LNCaP clone FGC (cell line): ENCODE measurements around the gene TRHDE.

Experiments
- DNase-seq: peaks from one replicate; pipeline ENCODE4 v3.0.0-alpha.2; 2011; ENCODE audit warnings: low read depth
- H3K4me3 ChIP-seq: 2 replicates; pipeline ENCODE4 v1.5.1; 2011; ENCODE audit warnings: mild to moderate bottlenecking, low read depth, low read length, control low read depth
- TF ChIP-seq, protein P1 (sequence below): IDR thresholded peaks from 2 replicates; pipeline ENCODE4 v1.5.1; 2012; ENCODE audit warnings: mild to moderate bottlenecking; ENCODE audit not compliant: control insufficient read depth, insufficient read depth; ENCODE audit errors: extremely low read depth

The TRHDE gene

DNA sequence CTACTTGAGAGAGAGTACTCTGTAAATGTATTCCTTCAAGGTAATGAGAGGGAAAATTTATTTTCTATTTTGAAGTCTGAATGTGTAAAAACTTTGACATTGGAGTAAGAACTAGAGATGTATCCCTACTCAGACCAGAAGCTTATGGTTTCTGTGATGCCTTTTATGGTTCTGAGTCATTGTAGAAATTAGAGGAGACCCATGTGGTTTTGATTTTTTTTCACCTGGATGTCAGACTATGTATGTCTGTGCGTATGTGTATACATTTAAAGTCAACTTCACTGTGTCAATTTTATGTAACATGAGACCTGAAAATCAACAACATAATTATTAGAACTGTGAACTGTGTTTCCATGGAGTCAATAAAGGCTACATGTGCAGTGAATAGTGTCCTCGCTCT is 302.0 kb downstream of the TRHDE start:
- TF ChIP-seq, protein P1, sequence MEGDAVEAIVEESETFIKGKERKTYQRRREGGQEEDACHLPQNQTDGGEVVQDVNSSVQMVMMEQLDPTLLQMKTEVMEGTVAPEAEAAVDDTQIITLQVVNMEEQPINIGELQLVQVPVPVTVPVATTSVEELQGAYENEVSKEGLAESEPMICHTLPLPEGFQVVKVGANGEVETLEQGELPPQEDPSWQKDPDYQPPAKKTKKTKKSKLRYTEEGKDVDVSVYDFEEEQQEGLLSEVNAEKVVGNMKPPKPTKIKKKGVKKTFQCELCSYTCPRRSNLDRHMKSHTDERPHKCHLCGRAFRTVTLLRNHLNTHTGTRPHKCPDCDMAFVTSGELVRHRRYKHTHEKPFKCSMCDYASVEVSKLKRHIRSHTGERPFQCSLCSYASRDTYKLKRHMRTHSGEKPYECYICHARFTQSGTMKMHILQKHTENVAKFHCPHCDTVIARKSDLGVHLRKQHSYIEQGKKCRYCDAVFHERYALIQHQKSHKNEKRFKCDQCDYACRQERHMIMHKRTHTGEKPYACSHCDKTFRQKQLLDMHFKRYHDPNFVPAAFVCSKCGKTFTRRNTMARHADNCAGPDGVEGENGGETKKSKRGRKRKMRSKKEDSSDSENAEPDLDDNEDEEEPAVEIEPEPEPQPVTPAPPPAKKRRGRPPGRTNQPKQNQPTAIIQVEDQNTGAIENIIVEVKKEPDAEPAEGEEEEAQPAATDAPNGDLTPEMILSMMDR, result no peak
- DNase-seq, result no peak
- H3K4me3 ChIP-seq, result no peak overlapping the region

DNA sequence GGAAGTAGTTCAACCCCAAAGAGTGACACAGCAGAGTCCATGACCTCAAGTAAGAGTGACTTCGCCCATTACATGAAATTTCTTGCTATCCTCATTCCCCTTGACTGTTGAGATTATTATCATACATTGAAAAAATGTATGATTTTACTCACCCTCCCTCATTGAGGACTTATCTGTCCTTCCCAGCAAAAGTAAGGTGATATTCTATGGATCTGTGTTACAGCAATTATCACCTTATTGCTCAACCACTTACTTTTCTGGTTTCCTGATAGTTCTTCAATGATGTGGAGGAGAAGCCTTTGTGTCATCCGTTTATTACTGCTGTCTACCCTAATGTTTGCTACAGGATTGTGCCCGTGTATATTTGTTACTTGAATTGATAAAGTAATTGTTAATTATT is 306.2 kb downstream of the TRHDE start:
- no peak for DNase-seq
- TF ChIP-seq, protein P1, result no peak
- no peak overlapping the region for H3K4me3 ChIP-seq

DNA sequence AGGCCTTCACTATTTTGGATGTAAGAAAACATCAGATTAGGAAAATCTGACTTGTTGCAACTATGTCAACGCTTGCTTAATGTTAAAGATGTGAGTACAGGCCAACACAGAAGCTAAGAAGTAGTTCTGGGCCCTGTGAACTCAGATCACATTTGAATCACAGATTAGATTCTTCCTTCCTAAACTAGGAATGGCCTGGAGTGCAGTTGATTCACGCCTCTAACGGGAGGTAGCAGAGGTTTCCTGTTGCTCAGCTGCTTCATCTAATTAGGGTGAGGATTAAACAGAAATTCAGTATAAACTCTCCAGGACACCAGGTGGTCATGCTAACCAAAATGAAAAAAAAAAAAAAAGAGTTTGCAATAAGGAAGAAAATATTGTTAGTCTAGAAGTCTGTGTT is 314.3 kb downstream of the TRHDE start:
- TF ChIP-seq, protein P1, result no peak
- H3K4me3 ChIP-seq, result no peak overlapping the region
- no peak for DNase-seq

DNA sequence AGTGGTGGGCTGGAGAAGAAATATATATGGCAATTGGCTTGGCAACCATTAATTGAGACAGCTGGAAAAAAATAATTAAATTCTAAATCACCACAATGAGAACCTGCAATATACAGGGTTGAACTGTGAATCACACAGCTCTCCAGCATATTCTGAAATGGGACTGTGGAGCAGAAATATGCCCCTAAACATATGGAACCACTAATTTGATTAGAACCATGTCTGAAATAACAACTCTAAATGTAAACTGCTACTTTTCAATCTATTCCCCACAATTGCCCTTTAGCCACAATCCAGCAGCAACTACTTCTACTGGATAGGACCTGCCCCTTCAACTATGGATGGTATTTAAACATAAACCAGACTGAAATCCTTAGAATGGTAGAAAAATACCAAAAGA is 330.4 kb downstream of the TRHDE start:
- no peak for DNase-seq
- H3K4me3 ChIP-seq, result no peak overlapping the region
- TF ChIP-seq, protein P1, result no peak

DNA sequence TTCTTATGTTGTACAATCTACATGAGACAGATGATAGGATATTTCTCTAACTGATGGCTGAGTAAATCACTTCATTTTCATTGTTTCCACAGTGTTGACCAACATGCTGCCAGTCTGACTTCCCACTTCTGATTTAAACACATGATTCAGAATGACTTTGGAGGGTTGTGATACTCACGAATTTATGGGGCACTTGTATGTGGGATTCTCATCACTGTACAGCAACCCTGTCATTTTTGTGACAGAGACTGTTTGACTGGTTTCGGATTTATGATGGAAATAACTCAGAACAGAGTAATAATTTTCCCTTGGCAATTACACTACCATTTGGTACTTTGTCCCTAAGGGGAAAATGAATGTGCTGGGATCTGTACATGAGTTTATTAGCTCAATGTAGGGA is 333.8 kb downstream of the TRHDE start:
- no peak for DNase-seq
- TF ChIP-seq, protein P1, result no peak
- no peak overlapping the region for H3K4me3 ChIP-seq

DNA sequence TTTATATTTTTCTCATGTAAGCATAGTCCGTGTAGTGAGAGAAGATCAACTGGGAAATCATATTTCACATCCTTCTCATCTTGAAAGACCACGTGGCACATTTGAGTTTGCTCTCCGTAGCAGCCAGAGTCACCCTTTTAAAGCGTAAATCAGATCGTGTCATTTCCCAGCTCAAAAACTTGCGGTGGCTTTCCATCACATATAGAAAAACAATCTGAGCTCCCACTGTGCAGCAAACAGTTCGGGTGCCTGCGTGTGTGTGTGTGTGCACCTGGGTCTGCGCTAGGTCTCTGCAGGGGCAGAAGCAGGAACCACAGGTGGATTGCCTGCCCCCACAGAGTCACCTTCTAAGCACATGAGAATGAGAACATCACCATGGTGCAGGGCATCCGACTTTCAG is 338.2 kb downstream of the TRHDE start:
- DNase-seq, result no peak
- TF ChIP-seq, protein P1, result no peak
- H3K4me3 ChIP-seq, result no peak overlapping the region

DNA sequence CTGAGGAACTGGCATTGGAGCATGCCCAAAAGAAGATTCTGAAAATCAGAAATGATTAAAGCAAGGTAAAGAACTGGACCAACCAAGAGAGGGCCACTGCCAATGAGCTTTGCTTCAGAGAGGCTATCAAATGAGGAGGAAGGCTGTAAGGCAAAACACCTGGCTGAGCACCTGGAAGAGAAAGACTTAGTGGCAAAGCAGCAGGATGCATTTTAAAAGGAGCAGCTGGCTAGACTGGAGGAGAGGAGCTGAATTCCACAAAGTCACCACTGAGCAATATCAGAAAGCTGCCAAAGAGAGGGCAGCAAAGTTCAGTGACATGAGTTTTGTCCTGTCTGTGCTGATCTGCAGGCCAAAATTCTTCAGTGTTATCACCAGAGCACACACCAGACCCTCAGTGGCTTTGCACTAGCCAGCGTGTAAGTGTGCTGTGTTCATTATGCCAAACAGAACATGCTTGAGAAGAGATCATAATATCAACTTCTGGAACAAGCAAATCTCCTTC is 338.7 kb downstream of the TRHDE start:
- TF ChIP-seq, protein P1, result no peak
- DNase-seq, result no peak
- no peak overlapping the region for H3K4me3 ChIP-seq
